Fibroblast of lung (primary cell): ENCODE data around the gene PAM. TPM values are rescaled to one million over a fixed set of nuclear protein-coding genes. Genes with fewer than 3 reads are reported as not detected.

Experiments used
- DNase-seq, 2 donors: peaks; one replicate each; pipeline versions ENCODE4 v3.0.0 to v3.0.0-alpha.2; 2010; ENCODE audit warnings: low read depth in 2 of 2
- H2AFZ ChIP-seq: 2 replicates; pipeline ENCODE4 v1.5.1; 2012; ENCODE audit warnings: low read length, control low read depth, inconsistent platforms
- H3K27ac ChIP-seq: 2 replicates; pipeline ENCODE4 v1.5.1; 2011; ENCODE audit warnings: low read length, control low read depth; ENCODE audit not compliant: insufficient read depth
- H3K27me3 ChIP-seq: 2 replicates; pipeline ENCODE4 v1.5.1; 2011; ENCODE audit warnings: mild to moderate bottlenecking, low read length; ENCODE audit not compliant: control insufficient read depth, insufficient read depth
- H3K36me3 ChIP-seq: 2 replicates; pipeline ENCODE4 v1.5.1; 2011; ENCODE audit warnings: low read length; ENCODE audit not compliant: control insufficient read depth, insufficient read depth
- H3K4me1 ChIP-seq: 2 replicates; pipeline ENCODE4 v1.5.1; 2011; ENCODE audit warnings: low read length; ENCODE audit not compliant: control insufficient read depth, insufficient read depth; ENCODE audit errors: extremely low read depth
- H3K4me2 ChIP-seq: 2 replicates; pipeline ENCODE4 v1.5.1; 2011; ENCODE audit warnings: low read length, control low read depth; ENCODE audit not compliant: insufficient read depth; ENCODE audit errors: extremely low read depth
- H3K4me3 ChIP-seq, 4 experiments: fragments of 200-600 bp in 1 of 4; sonication (generic) in 1 of 4; replicated peaks in 1 of 4; 2 replicates each; pipeline ENCODE4 v1.5.1; 2011 to 2016; ENCODE audit warnings: low read length in 4 of 4, low read depth in 3 of 4, mild to moderate bottlenecking in 3 of 4, control low read depth in 2 of 4, inconsistent platforms in 1 of 4, mixed read lengths in 1 of 4; ENCODE audit not compliant: insufficient read depth in 1 of 4; ENCODE audit errors: control extremely low read depth in 1 of 4
- H3K79me2 ChIP-seq: 2 replicates; pipeline ENCODE4 v1.5.1; 2012; ENCODE audit warnings: mild to moderate bottlenecking, low read length, inconsistent platforms; ENCODE audit not compliant: control insufficient read depth, insufficient read depth
- H3K9ac ChIP-seq: 2 replicates; pipeline ENCODE4 v1.5.1; 2011; ENCODE audit warnings: mild to moderate bottlenecking, low read length, control low read depth; ENCODE audit not compliant: insufficient read depth
- H3K9me3 ChIP-seq: 2 replicates; pipeline ENCODE4 v1.5.1; 2012; ENCODE audit warnings: low read depth, low read length; ENCODE audit not compliant: control insufficient read depth, insufficient read depth
- H4K20me1 ChIP-seq: 2 replicates; pipeline ENCODE4 v1.5.1; 2011; ENCODE audit warnings: low read length; ENCODE audit not compliant: control insufficient read depth, insufficient read depth; ENCODE audit errors: extremely low read depth
- EZH2 ChIP-seq: IDR thresholded peaks from 2 replicates; pipeline ENCODE4 v1.5.1; 2012; ENCODE audit warnings: low read length, control low read depth, mild to moderate bottlenecking; ENCODE audit errors: missing control alignments
- polyA plus RNA-seq, 2 donors: library from polyadenylated mRNA; depleted of rRNA in 1 of 2; stranded (reverse) in 1 of 2; unstranded in 1 of 2; fragments of >200 nt; gene quantifications; 2 replicates each; pipeline ENCODE4 v1.2.1, GENCODE V29; 2011 to 2012; ENCODE audit warnings: missing spikeins in 1 of 2
- total RNA-seq: library from RNA; depleted of rRNA; stranded (reverse); fragments of >200 nt; gene quantifications from 2 replicates; pipeline ENCODE4 v1.2.1, GENCODE V29; 2014
- TF ChIP-seq, protein P1 (sequence below), 2 donors: IDR thresholded peaks in 1 of 2; conservative IDR thresholded peaks in 1 of 2; 1 replicate in 1 of 2; 2 replicates in 1 of 2; pipeline ENCODE4 v1.5.1; 2011 to 2012; ENCODE audit warnings: low read length in 2 of 2, control low read depth in 1 of 2, inconsistent platforms in 1 of 2, low read depth in 1 of 2, mild to moderate bottlenecking in 1 of 2

PAM gene
- total and polyA plus RNA-seq, 2 donors (not counting 1 experiment from before 2014, with no cell fraction given) = 404 to 405 TPM

DNA sequence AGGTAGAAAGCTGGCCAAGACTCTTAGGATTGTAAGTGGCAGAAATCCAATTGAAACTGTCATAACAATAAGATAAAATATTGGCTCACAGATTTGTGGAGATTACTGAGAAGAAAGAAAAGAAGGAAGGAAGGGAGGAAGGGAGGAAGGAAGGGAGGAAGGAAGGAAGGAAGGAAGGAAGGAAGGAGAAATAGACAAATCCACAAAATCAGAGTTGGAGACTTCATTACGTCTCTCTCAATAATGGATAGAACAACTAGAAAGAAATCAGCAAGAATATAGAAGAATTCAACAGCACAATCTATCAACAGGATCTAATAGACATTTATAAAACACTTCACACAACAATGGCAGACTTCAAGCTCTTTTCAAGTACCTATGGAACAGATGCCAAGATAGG, 17.9 kb upstream of the PAM start:
- H4K20me1 ChIP-seq = no peaks in the 10 kb centered on the region
- DNase-seq = no peak
- H3K27me3 ChIP-seq = no peaks in the 10 kb centered on the region
- no peak overlapping the region for H3K4me2 ChIP-seq
- no peak for TF ChIP-seq EZH2
- TF ChIP-seq, protein P1, sequence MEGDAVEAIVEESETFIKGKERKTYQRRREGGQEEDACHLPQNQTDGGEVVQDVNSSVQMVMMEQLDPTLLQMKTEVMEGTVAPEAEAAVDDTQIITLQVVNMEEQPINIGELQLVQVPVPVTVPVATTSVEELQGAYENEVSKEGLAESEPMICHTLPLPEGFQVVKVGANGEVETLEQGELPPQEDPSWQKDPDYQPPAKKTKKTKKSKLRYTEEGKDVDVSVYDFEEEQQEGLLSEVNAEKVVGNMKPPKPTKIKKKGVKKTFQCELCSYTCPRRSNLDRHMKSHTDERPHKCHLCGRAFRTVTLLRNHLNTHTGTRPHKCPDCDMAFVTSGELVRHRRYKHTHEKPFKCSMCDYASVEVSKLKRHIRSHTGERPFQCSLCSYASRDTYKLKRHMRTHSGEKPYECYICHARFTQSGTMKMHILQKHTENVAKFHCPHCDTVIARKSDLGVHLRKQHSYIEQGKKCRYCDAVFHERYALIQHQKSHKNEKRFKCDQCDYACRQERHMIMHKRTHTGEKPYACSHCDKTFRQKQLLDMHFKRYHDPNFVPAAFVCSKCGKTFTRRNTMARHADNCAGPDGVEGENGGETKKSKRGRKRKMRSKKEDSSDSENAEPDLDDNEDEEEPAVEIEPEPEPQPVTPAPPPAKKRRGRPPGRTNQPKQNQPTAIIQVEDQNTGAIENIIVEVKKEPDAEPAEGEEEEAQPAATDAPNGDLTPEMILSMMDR (conservative IDR thresholded peaks at IDR 0.05 in 1 of 2, IDR thresholded peaks at IDR 0.05 in 1 of 2; ENCODE audit: low read depth in 1 of 2, low read length in 2 of 2) = no peak
- H3K27ac ChIP-seq = no peak overlapping the region
- no peak overlapping the region for H3K4me3 ChIP-seq
- H3K9me3 ChIP-seq = no peaks in the 10 kb centered on the region
- H3K9ac ChIP-seq = no peak overlapping the region
- H2AFZ ChIP-seq = no peak overlapping the region
- no peaks in the 10 kb centered on the region for H3K79me2 ChIP-seq
- no peaks in the 10 kb centered on the region for H3K36me3 ChIP-seq
- H3K4me1 ChIP-seq = no peaks in the 10 kb centered on the region

DNA sequence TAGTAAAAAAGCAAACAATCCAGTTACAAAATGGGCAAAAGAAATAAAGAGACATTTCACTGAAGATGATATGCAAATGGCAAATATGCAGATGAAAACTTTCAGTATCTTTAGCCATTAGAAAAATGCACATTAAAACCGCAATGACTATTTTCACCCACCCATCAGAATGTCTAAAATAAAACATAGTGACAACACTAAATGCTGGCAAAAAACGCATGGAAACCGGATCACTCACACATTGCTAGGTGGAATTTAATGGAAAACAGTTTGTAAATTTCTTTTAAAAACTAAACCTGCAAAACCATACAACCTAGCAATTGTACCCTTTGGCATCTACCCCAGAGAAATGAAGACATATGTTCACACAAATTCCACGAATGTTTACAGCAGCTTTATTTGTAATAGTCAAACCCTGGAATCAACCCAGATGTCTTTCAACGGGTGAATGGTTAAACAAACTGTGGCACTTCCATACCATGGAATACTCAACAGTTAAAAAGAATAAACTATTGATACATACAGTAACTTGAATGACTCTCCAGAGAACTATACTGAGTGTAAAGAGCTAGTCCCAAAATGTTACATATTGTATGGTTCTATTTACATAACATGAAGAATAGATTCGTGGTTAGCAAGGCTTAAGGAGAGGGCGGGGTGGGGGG, 17.2 kb upstream of the PAM start:
- no peaks in the 10 kb centered on the region for H3K9me3 ChIP-seq
- no peaks in the 10 kb centered on the region for H3K27me3 ChIP-seq
- H4K20me1 ChIP-seq = no peaks in the 10 kb centered on the region
- H3K4me1 ChIP-seq = no peaks in the 10 kb centered on the region
- H2AFZ ChIP-seq = no peak overlapping the region
- TF ChIP-seq, protein P1 (conservative IDR thresholded peaks at IDR 0.05 in 1 of 2, IDR thresholded peaks at IDR 0.05 in 1 of 2; ENCODE audit: low read depth in 1 of 2, low read length in 2 of 2) = no peak
- no peak for TF ChIP-seq EZH2
- H3K9ac ChIP-seq = no peak overlapping the region
- no peaks in the 10 kb centered on the region for H3K79me2 ChIP-seq
- H3K4me3 ChIP-seq = no peak overlapping the region
- no peaks in the 10 kb centered on the region for H3K36me3 ChIP-seq
- no peak overlapping the region for H3K27ac ChIP-seq
- H3K4me2 ChIP-seq = no peak overlapping the region
- DNase-seq = no peak

DNA sequence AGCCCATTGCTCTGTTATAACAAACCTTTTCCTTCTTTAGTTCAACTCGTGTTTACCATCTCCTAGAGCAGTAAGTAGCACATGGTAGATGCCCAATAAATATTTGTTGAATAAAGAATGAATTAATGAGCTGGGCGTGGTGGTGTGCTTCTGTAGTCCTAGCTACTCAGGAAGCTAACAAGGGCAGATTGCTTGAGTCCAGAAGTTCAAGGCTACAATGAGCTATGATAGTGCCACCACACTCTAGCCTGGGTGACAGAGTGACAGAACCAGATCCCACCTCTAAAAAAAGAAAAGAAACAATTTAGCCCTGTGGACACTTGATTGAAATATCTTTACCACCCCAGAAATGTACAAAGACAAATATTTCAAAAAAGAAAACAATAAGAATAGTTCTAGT, 14.6 kb upstream of the PAM start:
- H3K4me2 ChIP-seq = no peak overlapping the region
- H3K36me3 ChIP-seq = no peaks in the 10 kb centered on the region
- H3K27me3 ChIP-seq = no peaks in the 10 kb centered on the region
- no peaks in the 10 kb centered on the region for H3K79me2 ChIP-seq
- H3K4me1 ChIP-seq = no peaks in the 10 kb centered on the region
- no peak overlapping the region for H3K27ac ChIP-seq
- no peak overlapping the region for H3K4me3 ChIP-seq
- no peak for DNase-seq
- no peaks in the 10 kb centered on the region for H3K9me3 ChIP-seq
- no peaks in the 10 kb centered on the region for H4K20me1 ChIP-seq
- H2AFZ ChIP-seq = no peak overlapping the region
- TF ChIP-seq EZH2 = no peak
- TF ChIP-seq, protein P1 (conservative IDR thresholded peaks at IDR 0.05 in 1 of 2, IDR thresholded peaks at IDR 0.05 in 1 of 2; ENCODE audit: low read depth in 1 of 2, low read length in 2 of 2) = no peak
- H3K9ac ChIP-seq = no peak overlapping the region
